Parathyroid adenoma (tissue), 2 donors: ENCODE measurements around the gene HECW1.

ENCODE experiments used
- H2AFZ ChIP-seq: fragments of 300-600 bp; sonication (generic); one replicate; pipeline ENCODE4 v1.7.0; 2017; ENCODE audit warnings: antibody characterized with exemption, mild to moderate bottlenecking
- H3K27ac ChIP-seq: fragments of 300-600 bp; sonication (generic); one replicate; pipeline ENCODE4 v1.7.0; 2017
- H3K27me3 ChIP-seq: fragments of 300-600 bp; sonication (generic); one replicate; pipeline ENCODE4 v1.7.0; 2017; ENCODE audit warnings: low read length; ENCODE audit not compliant: control insufficient read depth, insufficient read depth
- H3K36me3 ChIP-seq: fragments of 300-600 bp; sonication (generic); one replicate; pipeline ENCODE4 v1.7.0; 2017; ENCODE audit warnings: low read length; ENCODE audit not compliant: control insufficient read depth, insufficient read depth
- H3K4me1 ChIP-seq: fragments of 300-600 bp; sonication (generic); one replicate; pipeline ENCODE4 v1.7.0; 2017; ENCODE audit warnings: control low read depth
- H3K4me2 ChIP-seq: fragments of 300-600 bp; sonication (generic); one replicate; pipeline ENCODE4 v1.7.0; 2017; ENCODE audit warnings: low read length
- H3K4me3 ChIP-seq: fragments of 300-600 bp; sonication (generic); one replicate; pipeline ENCODE4 v1.7.0; 2017; ENCODE audit warnings: low read depth, low read length
- H3K79me2 ChIP-seq: fragments of 300-600 bp; sonication (generic); one replicate; pipeline ENCODE4 v1.7.0; 2017; ENCODE audit warnings: control low read depth
- H3K9ac ChIP-seq: fragments of 300-600 bp; sonication (generic); one replicate; pipeline ENCODE4 v1.7.0; 2017; ENCODE audit warnings: mild to moderate bottlenecking
- H3K9me3 ChIP-seq: fragments of 300-600 bp; sonication (generic); one replicate; pipeline ENCODE4 v1.7.0; 2017; ENCODE audit warnings: low read length; ENCODE audit not compliant: control insufficient read depth
- TF ChIP-seq, protein P1 (sequence below): fragments of 300-600 bp; sonication (generic); IDR thresholded peaks from one replicate; pipeline ENCODE4 v1.7.0; 2017; ENCODE audit warnings: antibody characterized with exemption, mild to moderate bottlenecking
- donor health status: primary hyperparathyroidism.

Gene HECW1

GRCh38 chr7:43588477-43589132 is 476.2 kb downstream of the HECW1 start:
- no peaks in the 10 kb centered on the region for H3K4me1 ChIP-seq

GRCh38 chr7:43589133-43589478 is 476.7 kb downstream of the HECW1 start:
- H3K4me1 ChIP-seq, result no peaks in the 10 kb centered on the region
- H3K4me3 ChIP-seq, result no peak overlapping the region

More at GRCh38 chr7:43588477-43589132, 476.2 kb downstream of the HECW1 start:
- H3K27me3 ChIP-seq, result no peaks in the 10 kb centered on the region
- H3K9ac ChIP-seq, result no peak overlapping the region
- H3K9me3 ChIP-seq, result no peaks in the 10 kb centered on the region
- no peaks in the 10 kb centered on the region for H3K36me3 ChIP-seq
- no peak overlapping the region for H2AFZ ChIP-seq
- H3K27ac ChIP-seq, result no peak overlapping the region
- H3K79me2 ChIP-seq, result peaks cover 22% of the 10 kb centered on the region
- H3K4me2 ChIP-seq, result no peak overlapping the region
- no peak overlapping the region for H3K4me3 ChIP-seq
- TF ChIP-seq, protein P1, sequence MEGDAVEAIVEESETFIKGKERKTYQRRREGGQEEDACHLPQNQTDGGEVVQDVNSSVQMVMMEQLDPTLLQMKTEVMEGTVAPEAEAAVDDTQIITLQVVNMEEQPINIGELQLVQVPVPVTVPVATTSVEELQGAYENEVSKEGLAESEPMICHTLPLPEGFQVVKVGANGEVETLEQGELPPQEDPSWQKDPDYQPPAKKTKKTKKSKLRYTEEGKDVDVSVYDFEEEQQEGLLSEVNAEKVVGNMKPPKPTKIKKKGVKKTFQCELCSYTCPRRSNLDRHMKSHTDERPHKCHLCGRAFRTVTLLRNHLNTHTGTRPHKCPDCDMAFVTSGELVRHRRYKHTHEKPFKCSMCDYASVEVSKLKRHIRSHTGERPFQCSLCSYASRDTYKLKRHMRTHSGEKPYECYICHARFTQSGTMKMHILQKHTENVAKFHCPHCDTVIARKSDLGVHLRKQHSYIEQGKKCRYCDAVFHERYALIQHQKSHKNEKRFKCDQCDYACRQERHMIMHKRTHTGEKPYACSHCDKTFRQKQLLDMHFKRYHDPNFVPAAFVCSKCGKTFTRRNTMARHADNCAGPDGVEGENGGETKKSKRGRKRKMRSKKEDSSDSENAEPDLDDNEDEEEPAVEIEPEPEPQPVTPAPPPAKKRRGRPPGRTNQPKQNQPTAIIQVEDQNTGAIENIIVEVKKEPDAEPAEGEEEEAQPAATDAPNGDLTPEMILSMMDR, result no peak

DNA sequence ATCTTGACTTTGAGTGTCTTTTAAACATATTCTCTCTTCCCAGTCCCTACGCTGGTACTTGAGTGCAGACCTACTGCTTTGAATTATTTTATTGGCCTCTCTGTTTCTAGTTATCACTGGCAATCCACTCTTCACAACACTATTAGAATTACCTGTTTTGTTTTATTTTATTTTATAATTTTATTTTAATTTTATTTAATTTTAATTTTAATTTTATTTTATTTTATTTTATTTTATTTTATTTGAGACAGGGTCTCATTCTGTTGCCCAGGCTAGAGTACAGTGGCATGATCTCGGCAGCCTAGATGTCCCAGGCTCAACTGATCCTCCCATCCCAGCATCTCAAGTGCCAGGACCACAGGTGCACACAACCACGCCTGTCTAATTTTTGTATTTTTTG is 477.3 kb downstream of the HECW1 start:
- Histone ChIP-seq H3K36me3 (no peaks in the 10 kb centered on the region), H2AFZ (no peak overlapping the region), H3K4me1 (no peaks in the 10 kb centered on the region), H3K9me3 (no peaks in the 10 kb centered on the region), H3K27ac (no peak overlapping the region), H3K4me2 (no peak overlapping the region), H3K9ac (no peak overlapping the region), H3K4me3 (no peak overlapping the region), H3K27me3 (no peaks in the 10 kb centered on the region), H3K79me2 (peaks cover 30% of the 10 kb centered on the region)
- TF ChIP-seq, protein P1, result no peak

More at GRCh38 chr7:43589133-43589478, 476.7 kb downstream of the HECW1 start:
- Histone ChIP-seq H3K9ac (no peak overlapping the region), H3K27ac (no peak overlapping the region), H3K4me2 (no peak overlapping the region), H3K36me3 (no peaks in the 10 kb centered on the region), H3K79me2 (peaks cover 27% of the 10 kb centered on the region), H3K27me3 (no peaks in the 10 kb centered on the region), H2AFZ (no peak overlapping the region), H3K9me3 (no peaks in the 10 kb centered on the region)
- TF ChIP-seq, protein P1, result no peak

- Histone ChIP-seq H3K4me2 (no peak overlapping the region), H3K4me3 (no peak overlapping the region), H2AFZ (no peak overlapping the region), H3K27ac (no peak overlapping the region), H3K4me1 (no peaks in the 10 kb centered on the region), H3K27me3 (no peaks in the 10 kb centered on the region), H3K9ac (no peak overlapping the region), H3K36me3 (no peaks in the 10 kb centered on the region), H3K9me3 (no peaks in the 10 kb centered on the region), H3K79me2 (peaks cover 29% of the 10 kb centered on the region)
- TF ChIP-seq, protein P1, result no peak
Observed at GRCh38 chr7:43590862-43591557, 478.6 kb downstream of the HECW1 start.
